GM18499 (cell line): ENCODE measurements around the gene COL9A2.
"Not testable (repeated sequence)": the region's sequence is repeated elsewhere in the genome, so short reads cannot be mapped to it uniquely, and the experiment has no call there.

Source experiments
- ATAC-seq: cut with Tn5 transposase; IDR thresholded peaks from one replicate; pipeline ENCODE4 v1.9.1; 2021; ENCODE audit warnings: moderate number of reproducible peaks; ENCODE audit not compliant: insufficient read depth, unreplicated experiment

Gene COL9A2

GRCh38 chr1:40316595-40317393 lies at the start of gene COL9A2:
Gene COL9A2, minus strand, starts transcription at chr1:40317286. Its CDS starts 89 bp downstream, at chr1:40317197.
- ATAC-seq: no peak

GRCh38 chr1:40363721-40364120 lies 46.6 kb upstream of the COL9A2 start:
- peak; percentile 92 for ATAC-seq

- no peak for ATAC-seq
Measured at GRCh38 chr1:40362699-40363098, 45.6 kb upstream of the COL9A2 start.

- ATAC-seq: no peak
Measured at GRCh38 chr1:40362199-40362598, 45.1 kb upstream of the COL9A2 start.

GRCh38 chr1:40361637-40362036 lies 44.6 kb upstream of the COL9A2 start:
- no peak for ATAC-seq

- ATAC-seq: no peak
Measured at GRCh38 chr1:40361201-40361600, 44.1 kb upstream of the COL9A2 start.

- ATAC-seq: no peak
Measured at GRCh38 chr1:40360631-40361030, 43.5 kb upstream of the COL9A2 start.

GRCh38 chr1:40357625-40358024 lies 40.5 kb upstream of the COL9A2 start:
- ATAC-seq: no peak

- ATAC-seq: no peak
Measured at GRCh38 chr1:40353082-40353481, 36.0 kb upstream of the COL9A2 start.

GRCh38 chr1:40352126-40352525 lies 35.0 kb upstream of the COL9A2 start:
- no peak for ATAC-seq

- no peak for ATAC-seq
Measured at GRCh38 chr1:40351124-40351523, 34.0 kb upstream of the COL9A2 start.

GRCh38 chr1:40350391-40350790 lies 33.3 kb upstream of the COL9A2 start:
- no peak for ATAC-seq

GRCh38 chr1:40344597-40344996 lies 27.5 kb upstream of the COL9A2 start:
- no peak for ATAC-seq

GRCh38 chr1:40342381-40342717 lies 25.3 kb upstream of the COL9A2 start:
- not testable (repeated sequence) for ATAC-seq

- ATAC-seq: no peak
Measured at GRCh38 chr1:40341491-40342380, 24.6 kb upstream of the COL9A2 start.

- ATAC-seq: no peak
Measured at GRCh38 chr1:40339420-40340323, 22.6 kb upstream of the COL9A2 start.

GRCh38 chr1:40338745-40339419 lies 21.8 kb upstream of the COL9A2 start:
- no peak for ATAC-seq

- no peak for ATAC-seq
Measured at GRCh38 chr1:40337443-40337842, 20.4 kb upstream of the COL9A2 start.

- ATAC-seq: no peak
Measured at GRCh38 chr1:40332695-40333094, 15.6 kb upstream of the COL9A2 start.

GRCh38 chr1:40331403-40331802 lies 14.3 kb upstream of the COL9A2 start:
- not testable (repeated sequence) for ATAC-seq
